Panc1 (cell line): Measurements from ENCODE around the gene MGME1.

Experiments
- POLR2AphosphoS5 ChIP-seq: IDR thresholded peaks from 2 replicates; pipeline ENCODE4 v1.6.1; 2012; ENCODE audit warnings: mild to moderate bottlenecking, low read depth, low read length, moderate library complexity
- TF ChIP-seq, protein P1 (sequence below): fragments of 450-650 bp; IDR thresholded peaks from 2 replicates; pipeline ENCODE4 v1.5.1; 2017; ENCODE audit warnings: mild to moderate bottlenecking

DNA sequence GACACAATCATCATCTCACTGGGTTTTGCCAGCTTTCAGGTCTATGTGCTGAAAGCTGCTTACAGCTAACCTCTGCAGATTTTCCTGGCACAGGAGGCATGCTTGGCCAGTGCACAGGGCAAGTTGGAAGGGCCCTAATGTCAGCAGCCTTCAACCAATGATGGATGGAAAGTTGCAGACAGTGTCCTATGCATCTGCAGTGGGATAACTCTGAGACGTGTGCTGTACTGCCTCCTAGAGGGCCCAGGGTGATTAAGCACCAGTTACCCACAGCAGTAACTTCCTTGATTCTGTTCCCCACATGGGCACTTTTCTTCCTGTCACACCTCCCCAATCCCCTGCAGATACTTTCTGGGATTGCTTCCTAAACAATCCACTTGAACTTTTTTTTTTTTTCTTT, 50.2 kb downstream of the MGME1 start:
- TF ChIP-seq, protein P1, sequence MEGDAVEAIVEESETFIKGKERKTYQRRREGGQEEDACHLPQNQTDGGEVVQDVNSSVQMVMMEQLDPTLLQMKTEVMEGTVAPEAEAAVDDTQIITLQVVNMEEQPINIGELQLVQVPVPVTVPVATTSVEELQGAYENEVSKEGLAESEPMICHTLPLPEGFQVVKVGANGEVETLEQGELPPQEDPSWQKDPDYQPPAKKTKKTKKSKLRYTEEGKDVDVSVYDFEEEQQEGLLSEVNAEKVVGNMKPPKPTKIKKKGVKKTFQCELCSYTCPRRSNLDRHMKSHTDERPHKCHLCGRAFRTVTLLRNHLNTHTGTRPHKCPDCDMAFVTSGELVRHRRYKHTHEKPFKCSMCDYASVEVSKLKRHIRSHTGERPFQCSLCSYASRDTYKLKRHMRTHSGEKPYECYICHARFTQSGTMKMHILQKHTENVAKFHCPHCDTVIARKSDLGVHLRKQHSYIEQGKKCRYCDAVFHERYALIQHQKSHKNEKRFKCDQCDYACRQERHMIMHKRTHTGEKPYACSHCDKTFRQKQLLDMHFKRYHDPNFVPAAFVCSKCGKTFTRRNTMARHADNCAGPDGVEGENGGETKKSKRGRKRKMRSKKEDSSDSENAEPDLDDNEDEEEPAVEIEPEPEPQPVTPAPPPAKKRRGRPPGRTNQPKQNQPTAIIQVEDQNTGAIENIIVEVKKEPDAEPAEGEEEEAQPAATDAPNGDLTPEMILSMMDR = no peak; the same call in 1 of the 2 replicates
- no peak for TF ChIP-seq POLR2AphosphoS5
